NCI-H524 (cell line): ENCODE results near the gene GPR142.

ENCODE experiments used
- DNase-seq, 2 experiments: peaks; one replicate each; lab custom pipeline; 2025; lab: John Stamatoyannopoulos, UW

The GPR142 gene

DNA sequence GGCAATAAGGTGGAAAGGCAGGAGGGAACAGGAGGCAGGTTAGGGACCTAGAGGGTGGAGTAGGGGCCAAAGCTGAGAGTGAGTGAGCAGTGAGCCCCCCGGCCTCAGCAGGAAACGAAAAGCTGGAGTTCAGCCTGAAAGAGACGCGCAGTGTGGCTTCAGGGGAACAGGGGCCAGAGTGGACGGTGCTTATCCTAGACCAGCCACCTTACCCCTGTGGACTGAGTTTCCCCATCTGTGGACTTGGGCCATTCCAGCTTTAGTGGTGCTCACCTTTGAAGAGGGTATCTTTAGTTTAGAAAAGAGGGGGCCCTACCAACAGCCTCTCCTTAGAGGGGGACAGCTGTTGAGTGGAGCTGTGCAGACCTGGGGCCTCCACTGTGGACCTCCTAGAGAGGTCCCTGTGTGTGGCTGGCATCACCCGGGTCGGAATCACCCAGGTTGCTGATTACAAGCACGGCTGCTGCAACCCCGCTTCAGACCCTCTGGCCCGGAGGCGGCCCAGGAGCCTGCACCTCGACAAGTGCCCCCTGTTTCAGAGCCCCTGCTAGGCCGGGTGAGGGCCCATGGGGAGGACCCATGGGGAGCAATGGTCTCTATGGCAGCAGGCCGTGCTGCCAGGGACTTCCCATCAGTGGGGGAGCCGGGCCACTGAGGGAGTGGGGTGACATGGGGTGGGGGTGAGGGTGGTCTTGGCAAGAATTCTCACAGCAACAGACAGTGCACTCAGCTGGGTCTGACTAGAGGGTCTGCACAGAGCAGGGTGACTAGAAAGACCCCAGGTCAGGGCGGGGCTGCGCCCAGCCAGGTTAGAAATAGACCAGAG lies 2.6 kb downstream of the GPR142 start:
- DNase-seq: no peak

DNA sequence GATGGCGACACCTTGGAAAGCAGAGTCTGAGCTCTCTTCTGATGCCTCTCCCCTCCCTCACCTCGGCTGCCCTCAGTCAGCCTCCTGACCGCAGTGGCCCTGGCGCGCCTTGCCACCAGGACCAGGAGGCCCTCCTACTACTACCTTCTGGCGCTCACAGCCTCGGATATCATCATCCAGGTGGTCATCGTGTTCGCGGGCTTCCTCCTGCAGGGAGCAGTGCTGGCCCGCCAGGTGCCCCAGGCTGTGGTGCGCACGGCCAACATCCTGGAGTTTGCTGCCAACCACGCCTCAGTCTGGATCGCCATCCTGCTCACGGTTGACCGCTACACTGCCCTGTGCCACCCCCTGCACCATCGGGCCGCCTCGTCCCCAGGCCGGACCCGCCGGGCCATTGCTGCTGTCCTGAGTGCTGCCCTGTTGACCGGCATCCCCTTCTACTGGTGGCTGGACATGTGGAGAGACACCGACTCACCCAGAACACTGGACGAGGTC lies 4.4 kb downstream of the GPR142 start:
- no peak for DNase-seq

DNA sequence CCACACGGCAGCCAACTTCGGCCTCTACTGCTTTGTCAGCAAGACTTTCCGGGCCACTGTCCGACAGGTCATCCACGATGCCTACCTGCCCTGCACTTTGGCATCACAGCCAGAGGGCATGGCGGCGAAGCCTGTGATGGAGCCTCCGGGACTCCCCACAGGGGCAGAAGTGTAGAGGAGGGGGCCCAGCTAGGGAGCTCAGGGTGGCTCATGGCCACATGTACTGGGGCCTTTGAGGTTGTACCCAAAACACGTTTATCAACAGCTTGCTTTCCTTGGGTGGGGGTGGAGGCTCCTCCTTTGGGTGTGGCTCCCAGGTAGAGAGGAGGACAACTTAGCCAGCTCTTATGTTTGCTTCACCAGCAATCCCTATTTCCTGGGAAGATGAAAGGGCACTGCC lies 5.1 kb downstream of the GPR142 start:
- DNase-seq: no peak

DNA sequence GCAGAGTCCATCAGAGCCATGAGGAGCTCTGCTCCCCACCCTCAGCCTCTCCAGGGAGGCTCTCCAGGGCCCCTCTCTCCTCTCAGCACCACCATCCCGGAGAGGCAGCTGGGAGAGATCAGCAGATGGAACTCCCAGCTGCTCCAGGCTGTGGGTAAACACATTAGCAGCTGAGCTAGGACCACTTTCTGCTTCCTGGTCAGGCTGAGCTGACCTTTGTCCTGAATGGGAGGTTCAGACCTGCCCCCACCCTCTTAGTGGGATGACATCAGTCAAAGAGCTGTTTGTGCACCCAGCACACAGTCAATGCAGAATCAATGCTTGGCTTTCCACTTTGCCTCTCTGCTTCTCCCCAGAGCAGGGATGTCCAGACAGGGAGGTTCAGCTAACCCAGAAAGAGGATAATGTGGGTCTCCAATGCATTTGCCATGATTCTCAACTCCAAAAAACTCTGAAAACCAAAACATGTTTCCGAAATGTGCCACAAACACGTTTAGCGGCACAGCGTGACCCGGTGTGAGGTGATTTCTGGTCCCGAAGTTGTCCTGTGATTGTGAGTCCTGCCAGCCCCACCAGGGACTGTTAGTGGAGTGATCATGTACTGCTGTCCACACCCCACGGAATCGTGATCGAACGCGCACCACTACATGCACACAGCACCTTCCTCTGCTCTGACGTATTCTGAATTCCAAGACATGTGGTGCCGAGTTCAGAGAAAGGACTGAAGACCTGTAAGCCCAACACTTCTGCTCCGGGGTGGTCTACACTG lies 6.7 kb downstream of the GPR142 start:
- DNase-seq: peak; percentile 94 to 98

DNA sequence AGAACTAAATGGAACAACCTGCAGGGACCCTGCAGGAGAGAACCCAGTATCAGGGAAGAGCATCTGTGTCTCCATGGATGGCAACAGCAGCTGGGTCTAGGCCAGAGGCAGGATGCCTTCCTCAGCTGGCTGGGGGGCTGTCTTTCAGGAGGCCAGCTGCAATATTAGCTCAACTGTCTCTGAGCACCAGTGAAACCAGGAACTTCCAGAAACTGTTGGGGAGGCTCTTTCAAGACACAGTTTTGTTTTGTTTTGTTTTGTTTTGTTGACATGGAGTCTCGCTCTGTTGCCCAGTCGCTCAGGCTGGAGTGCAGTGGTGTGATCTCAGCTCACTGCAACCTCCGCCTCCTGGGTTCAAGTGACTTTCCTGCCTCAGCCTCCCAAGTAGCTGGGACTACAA lies 7.6 kb downstream of the GPR142 start:
- no peak for DNase-seq

DNA sequence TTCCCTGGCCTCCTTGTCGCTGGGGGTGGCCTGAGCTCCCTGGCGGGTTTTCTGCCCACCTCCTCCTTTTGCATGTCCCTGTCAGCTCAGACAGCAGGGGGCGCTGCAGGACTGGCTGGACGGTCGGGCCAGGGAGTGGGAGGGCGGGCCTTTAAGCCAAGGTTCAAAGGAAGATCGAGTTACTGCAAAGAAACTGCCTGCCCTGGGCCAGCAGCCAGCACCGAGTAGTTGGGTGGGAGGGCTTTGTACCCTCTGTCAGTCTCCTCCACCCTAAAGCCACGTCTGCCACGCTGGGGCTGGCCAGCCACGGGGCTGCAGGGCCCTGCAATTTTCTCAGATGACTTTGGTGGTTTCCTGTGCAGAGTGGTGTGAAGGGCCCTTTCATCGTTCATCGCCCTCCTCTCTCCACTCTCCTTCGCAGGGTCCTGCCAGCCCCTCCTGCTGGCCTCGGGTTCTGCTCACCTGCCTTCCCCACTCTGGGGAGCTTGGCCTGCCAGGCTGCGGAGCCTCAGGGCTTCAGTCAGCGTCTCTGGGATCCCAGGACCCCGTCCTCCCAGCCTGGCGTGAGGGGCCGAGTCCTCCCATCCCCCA lies 12.3 kb downstream of the GPR142 start:
- DNase-seq: peak; percentile 91 to 98

DNA sequence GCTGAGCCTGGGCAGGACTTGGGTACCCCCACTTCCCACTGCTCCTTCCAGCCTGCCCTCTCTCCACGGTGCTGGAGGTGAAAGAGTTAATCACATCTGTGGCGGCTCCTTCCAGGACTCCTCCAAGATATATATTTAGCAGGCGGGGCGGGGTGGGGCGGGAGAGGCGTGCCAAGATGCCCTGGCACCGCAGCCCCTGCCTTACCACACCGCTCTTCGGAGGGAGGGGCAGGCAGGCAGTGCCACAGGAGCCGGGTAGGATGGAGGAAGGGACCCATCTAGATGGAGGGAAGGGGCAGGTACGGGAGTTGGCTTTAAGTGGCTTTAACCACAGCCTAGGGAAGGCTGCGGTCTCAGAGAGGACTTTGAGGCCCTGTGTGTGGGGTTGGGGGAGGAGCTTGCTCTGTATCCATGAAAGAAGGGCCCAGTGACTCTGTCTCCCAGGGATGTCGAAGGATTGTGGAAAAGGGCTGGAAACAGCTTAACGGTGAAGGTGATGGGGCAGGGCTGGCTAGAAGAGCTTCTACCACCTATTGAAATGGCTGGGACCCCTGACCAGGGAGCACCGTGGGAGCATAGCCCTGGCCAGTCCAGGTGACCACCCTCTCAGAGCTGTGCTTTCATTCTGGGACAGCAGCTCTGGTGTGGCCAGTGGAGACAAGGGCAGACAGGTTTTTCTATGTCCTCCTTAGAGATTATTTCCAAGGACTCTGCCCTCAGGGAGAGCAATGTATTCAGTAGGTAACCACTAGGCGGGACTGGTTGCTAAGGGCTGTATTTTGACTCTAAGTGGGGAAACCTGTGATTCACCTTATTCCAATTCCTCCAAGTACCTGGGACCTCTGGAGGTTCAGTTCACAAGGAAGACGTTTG lies 13.0 kb downstream of the GPR142 start:
- peak; percentile 68 to 81 for DNase-seq

DNA sequence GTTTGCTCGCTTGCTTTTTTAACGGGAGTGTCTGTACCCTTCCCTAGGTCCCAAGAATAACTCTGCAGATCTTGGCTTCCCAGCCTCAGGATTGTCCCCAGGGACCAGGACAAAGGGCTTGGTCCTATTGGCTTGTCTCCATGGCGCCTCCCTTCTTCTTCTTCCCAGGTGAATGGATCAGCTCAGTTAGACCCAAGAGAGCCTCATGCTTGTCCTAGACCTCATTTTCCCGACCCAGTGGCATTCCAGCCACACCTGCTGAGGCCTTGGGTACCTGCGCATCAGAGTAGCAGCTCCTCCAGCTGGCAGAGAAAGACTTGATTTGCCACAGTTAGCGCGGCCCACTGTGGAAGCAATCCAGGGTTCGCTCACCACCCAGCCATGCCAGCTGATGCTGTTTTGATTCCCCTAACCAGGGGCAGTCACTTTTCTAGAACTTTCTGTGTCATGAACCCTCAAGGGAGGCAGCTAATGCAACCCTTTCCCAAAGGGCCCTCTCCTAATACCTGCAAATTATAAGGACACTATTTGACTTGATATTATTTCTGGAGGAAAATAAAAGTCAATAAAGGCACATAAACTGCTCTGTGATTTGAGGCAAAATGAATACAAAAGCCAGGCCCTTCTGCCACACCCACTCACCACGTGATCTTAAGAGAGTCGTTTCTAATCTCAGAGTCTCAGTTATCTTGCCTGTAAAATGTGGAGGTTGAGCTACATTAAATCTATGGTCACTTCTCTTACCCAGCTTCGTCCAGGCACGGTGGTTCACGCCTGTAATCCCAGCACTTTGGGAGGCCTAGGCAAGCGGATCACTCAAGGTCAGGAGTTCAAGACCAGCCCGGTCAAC lies 13.9 kb downstream of the GPR142 start:
- no peak for DNase-seq

DNA sequence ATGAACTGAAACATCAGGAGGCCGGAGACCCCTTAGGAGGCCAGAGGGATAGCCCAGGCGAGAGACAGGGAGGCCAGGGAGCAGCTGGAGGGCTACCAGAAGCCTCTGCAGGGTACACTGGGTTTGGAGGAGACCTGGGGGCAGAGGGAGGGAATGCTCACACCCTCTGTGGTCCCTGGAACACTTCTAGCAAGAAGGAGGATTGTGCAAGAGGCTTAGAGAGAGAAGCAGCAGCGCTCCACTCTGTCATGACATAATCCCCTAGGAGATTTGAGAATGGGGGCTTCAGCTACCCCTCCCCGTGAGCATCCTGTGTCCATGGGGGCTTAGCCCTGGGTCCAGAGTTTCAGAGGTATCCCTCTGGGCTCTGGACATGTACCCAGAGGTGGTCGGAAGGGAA lies 15.8 kb downstream of the GPR142 start:
- no peak for DNase-seq

DNA sequence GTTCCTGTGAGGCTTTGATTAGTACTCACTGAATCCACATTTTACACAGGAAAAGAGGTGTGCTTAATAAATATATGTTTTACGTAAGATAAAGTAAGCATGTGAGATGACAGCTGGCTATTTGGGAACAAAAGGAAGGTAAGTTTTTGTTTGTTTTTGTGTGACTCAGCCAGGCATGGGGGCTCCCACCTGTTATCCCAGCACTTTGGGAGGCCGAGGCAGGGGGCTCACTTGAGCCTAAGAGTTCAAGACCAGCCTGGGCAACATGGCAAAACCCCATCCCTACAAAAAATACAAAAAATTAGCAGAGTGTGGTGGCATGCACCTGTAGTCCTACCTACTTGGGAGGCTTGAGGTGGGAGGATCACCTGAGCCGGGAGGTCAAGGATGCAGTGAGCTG lies 17.9 kb downstream of the GPR142 start:
- no peak for DNase-seq

DNA sequence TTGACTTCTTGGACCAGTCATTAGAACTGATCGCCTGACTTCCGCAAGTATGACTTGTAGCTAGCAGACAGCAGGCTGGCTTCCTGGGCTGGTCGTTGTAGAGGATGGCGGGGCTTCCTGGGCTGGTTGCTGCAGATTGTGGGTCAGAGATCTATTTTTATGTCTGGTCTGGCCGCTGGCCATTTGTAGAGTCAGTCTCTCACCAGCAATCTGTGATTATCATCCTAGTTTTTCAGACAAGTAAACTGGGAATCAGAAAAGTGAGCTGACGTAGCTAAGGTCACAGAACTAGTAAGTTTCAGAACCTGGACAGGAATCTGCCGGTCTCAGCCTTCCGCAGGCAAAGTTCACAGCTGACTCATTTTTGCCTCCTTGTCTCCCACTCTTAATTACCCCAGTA lies 19.1 kb downstream of the GPR142 start:
- DNase-seq: no peak

DNA sequence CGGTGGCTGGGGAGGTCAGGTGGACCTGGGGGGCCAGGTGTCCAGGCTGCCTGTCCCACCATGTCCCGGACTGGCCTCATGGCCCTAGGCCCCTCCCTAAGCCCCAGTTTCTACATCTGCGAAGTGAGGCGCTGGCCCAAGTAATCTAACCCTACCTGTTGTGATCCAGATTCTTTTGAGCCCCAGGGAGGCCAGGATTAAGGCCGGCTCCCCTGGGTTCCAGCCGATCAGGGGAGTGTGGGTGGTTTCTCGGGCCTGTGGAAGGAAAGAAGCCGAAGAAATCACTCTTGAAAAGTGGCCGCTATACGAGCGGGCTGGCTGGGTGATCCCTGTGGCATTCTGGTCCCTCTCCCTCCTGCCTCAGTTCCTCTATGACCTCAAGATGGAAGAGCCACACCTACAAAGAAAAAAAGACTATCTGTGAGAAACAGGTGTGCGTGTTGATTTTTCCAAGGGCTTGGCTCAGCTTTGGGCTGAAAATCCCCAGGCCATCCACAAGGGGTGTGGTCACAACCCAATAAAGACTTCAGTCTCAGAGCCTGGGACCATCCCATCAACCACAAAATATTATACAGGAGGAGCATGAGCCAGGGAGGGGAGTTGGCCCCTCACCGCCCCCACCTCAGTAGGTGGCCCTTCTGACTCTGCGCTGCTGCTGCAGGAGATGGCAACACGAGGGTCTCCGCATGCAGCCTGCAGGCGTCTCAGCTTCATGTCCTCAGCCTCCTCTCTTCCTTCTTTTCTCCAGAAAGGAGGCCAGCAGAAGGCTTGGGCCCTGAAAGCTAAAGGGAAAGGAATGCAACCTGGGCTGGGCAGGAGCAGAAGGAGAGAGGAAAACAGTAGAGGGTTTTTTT lies 20.3 kb downstream of the GPR142 start:
- no peak for DNase-seq

DNA sequence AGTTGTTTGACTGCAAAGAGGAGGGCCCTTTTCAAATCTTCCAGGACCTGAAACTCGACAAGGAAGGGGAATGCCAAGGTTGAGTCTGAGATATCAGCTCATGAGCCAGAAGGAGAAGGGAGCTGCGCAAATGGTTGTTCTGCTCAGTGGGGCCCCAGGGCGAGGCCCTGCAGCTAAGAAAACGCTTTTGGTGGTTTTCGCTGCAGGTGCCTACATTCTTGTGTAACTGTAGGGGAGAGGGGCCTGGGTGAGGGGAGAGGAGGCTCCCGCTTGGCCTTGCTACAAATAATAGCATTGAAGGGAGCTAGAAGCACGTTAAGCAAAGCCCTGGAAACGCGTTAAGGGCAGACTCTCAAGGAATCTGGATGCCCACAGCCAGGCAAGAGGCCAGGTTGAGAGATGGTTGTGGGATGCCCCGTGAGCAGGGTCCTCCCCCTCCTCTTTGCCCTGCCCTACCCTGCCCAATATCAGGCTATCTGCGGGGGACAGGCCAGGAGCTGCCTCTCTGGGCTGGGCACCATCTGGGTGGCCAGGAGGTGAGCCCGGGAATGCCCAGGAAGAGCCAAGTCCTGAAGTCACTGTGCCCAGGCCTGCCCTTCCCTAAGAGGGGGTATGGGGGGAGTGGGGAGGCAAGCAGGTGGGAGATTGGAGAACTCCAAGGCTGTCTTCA lies 21.9 kb downstream of the GPR142 start:
- no peak for DNase-seq

DNA sequence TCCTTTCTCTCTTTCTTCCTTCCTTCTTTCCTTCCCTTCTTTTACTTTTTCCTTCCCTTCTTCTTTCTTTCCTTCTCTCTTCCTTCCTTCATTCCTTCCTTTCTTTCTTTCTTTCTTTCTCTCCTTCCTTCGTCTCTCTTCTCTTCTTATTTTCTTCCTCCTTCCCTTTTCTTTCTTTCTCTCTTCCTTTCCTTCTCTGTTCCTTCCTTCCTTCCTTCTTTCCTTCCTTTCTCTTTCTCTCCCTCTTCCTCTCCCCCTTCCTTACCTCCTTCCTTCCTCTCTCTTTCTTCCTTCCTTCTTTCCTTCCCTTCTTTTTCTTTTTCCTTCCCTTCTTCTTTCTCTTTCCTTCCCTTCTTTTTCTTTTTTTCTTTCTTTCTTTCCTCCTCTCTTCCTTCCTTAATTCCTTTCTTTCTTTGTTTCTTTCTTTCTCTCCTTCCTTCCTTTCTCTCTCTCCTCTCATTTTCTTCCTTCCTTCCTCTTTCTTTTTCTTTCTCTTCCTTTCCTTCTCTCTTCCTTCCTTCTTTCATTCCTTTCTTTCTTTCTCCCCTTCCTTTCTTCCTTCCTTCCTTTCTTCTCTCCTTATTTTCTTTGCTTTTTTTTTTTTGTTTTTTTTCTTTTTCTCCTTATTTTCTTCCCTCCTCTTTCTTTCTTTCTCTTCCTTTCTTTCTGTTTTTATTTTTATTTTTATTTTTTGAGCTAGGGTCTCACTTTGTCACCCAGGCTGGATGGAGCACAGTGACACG lies 22.8 kb downstream of the GPR142 start:
- DNase-seq: no peak

DNA sequence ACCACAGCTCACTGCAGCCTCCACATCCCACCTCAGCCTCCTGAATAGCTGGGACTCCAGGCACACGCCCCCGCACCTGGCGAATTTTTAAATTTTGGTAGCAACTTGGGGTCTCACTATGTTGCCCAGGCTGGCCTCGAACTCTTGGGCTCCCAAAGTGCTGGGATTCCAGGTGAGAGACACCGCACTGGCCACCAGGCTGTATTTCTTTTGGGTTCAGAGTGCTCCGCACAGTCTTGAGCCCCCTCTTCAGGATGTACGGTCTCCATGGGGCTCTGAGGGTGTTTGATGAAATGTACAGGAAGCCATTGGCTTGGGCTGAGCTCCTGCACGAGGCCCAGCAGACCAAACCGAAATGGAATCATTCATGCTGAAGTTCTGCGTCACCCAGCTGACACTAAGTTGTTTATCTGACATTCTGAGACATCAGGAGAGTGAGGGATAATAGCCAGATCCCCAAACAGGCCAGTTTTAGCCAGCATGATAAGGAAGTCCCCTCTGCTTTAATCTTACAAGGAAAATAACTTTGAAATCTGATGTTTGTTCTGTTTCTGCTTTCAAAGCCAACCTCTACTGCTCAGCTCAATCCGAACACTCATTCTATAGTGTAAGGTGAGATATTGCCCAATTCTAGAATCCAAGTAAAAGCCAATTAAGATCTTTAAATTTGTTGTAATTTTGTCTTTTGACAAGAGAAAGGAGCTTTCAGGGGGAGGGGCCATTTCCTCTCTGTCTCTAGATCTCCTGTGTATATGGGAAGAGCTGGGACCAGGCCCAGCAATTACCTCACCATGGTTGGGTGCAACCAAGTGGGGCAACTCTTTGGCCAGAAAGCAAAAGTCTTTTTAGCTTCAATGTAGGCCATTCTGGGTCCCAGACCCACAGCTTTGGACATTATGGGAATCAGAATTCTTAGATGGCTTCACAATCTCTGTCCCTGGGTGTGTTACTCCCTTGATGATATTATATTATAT lies 23.7 kb downstream of the GPR142 start:
- DNase-seq: no peak

DNA sequence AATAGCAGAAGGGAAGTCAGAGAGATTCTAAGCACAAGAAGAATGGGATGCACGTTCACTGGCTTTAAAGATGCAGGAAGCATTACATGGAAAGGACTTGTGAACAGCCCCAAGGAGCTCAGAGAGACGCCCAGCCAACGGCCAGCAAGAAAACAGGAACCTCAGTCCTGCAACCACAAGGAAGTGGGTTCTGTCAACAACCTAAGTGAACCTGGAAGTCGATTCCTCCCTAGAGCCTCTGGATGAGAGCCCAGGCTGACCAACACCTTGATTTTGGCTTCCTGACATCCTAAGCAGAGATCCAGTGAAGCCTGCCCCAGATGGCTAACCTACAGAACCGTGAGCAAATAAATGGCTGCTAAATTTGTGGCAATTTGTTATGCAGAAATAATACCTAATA lies 24.5 kb downstream of the GPR142 start:
- DNase-seq: no peak

DNA sequence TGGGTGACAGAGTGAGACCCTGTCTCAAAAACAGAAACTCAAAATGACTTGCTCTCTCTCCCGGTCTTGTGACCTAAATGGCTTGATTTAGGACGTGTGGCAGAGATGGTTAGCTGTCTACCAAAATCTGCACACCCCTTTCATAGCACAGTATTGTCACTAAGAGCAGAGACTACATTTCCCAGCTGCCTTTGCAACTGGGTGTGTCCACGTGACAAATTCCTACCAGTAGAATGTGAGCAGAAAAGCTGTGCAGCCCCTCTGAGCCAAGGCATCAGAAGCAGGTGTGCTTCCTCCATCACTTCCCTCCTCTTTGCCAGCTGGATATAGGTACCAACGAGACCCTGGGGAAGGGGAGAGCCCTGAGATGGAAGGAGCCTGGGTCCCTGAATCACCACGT lies 25.5 kb downstream of the GPR142 start:
- DNase-seq: peak in 1 of 2 experiments; percentile 45
